ENCODE measurements around the gene ADAMTSL1.

The ADAMTSL1 gene

DNA sequence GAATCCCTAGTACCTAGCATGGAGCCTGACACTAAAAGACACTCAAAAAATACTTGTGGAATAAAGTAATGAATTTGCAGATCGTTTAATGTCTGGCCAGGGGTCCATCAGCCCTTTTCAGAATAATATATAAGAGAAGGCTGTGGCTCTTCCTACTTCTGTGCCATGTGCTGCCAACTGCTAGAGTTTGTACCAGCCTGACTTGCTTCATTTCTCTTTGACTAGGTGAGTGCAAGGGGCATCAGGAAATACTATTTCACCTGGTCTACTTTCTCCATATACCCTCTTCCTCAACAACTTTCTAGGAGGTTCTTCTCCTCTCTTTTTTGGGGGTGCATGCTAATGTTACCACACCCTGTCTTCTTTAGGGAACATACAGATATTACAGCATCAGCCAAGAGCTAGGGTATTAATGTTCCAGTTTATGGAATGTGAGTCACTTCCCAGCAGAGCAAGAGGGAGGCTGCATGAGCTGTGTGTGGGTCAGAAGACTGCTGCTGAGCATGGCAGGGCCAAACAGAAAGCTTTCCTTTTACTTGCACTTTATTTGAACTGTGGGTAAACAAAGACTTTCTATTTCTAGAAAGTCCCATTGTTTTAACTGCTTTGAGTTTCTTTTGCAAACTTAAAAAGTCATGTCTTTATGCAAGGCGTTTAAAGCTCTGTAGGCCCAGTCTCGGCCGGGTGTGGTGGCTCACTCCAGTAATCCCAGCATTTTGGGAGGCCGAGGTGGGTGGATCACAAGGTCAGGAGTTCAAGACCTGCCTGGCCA lies 158.9 kb downstream of the ADAMTSL1 start:
- Histone ChIP-seq H3K9ac (ENCODE audit: low read depth in 1 of 2, low read length in 2 of 2) (no peak overlapping the region), H3K27ac (ENCODE audit: low read depth, low read length) (no peak overlapping the region), H3K36me3 (ENCODE audit: control insufficient read depth in 1 of 2, insufficient read depth in 2 of 2, low read length in 2 of 2) (no peaks in the 10 kb centered on the region), H3K27me3 (ENCODE audit: control insufficient read depth in 1 of 2, insufficient read depth in 2 of 2, low read length in 2 of 2) (no peaks in the 10 kb centered on the region), H3K9me3 (ENCODE audit: control insufficient read depth in 1 of 2, low read length in 2 of 2) (no peaks in the 10 kb centered on the region), H3K4me3 (ENCODE audit: low read depth in 1 of 2, low read length in 2 of 2) (no peak overlapping the region), H3K4me1 (ENCODE audit: control insufficient read depth in 1 of 2, insufficient read depth in 2 of 2, low read length in 2 of 2) (no peaks in the 10 kb centered on the region)

DNA sequence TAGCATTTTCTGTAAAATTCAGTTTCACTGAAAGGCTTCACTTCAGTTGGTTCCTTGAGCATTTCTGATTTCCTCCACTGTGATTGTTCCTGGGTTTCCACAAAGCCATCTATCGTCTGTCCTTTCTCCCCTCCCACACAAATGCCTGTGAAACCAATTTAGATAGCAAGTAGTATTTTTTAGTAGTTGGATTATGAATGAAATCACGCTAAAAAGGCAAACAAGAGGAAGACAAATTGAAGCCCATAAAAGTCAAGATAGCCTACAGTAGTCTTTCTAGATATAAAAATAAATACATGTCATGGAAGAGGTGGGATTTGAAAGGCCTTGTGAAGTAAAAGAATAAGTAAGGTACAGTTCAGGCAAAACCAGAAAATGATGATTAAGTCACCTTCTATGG lies 162.8 kb downstream of the ADAMTSL1 start:
- H3K9me3 ChIP-seq (ENCODE audit: control insufficient read depth in 1 of 2, low read length in 2 of 2) = no peaks in the 10 kb centered on the region
- H3K9ac ChIP-seq (ENCODE audit: low read depth in 1 of 2, low read length in 2 of 2) = no peak overlapping the region
- H3K27me3 ChIP-seq (ENCODE audit: control insufficient read depth in 1 of 2, insufficient read depth in 2 of 2, low read length in 2 of 2) = no peaks in the 10 kb centered on the region
- no peak overlapping the region for H3K4me3 ChIP-seq (ENCODE audit: low read depth in 1 of 2, low read length in 2 of 2)
- no peaks in the 10 kb centered on the region for H3K36me3 ChIP-seq (ENCODE audit: control insufficient read depth in 1 of 2, insufficient read depth in 2 of 2, low read length in 2 of 2)
- no peaks in the 10 kb centered on the region for H3K4me1 ChIP-seq (ENCODE audit: control insufficient read depth in 1 of 2, insufficient read depth in 2 of 2, low read length in 2 of 2)
- no peak overlapping the region for H3K27ac ChIP-seq (ENCODE audit: low read depth, low read length)

DNA sequence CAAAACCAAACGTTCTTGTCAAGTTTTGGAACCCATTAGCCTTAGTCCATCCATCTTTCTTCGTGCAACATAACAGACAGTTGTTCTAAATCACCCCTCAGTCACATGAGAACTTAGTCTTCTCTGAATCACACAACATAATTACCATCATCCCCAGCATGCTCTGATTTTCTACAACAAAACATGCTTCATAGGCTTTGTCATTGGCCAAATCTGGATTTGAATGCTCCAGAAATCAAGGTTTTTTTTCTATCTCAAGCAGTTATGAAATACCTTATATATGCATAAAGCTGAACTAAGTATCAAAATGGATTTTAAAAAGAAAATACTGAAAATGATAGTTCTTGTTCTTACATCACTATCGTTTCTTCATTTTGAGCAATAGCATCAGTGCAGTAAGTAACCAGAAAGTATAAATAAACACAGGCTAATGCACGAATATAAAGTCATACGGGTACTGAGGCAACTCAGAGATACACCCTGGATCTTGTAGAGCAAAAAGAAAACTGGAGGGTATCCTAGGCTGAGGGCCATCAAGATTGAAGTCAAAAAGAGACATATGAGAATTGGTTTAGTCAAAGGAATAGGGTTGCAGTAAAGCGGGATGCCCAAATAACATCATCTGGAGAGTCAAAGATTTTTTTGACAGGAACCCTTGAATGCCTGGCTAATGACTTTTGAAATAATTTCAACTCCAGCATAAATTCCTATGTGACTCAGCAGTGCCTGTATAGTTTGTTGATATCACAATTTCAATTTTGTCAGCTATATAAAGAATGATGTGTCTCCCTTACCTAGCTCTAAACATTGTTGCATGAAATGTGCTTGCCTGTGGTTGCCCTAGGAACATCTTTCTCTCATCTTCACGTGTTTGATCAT lies 164.7 kb downstream of the ADAMTSL1 start:
- H3K27ac ChIP-seq (ENCODE audit: low read depth, low read length) = no peak overlapping the region
- no peaks in the 10 kb centered on the region for H3K4me1 ChIP-seq (ENCODE audit: control insufficient read depth in 1 of 2, insufficient read depth in 2 of 2, low read length in 2 of 2)
- no peaks in the 10 kb centered on the region for H3K36me3 ChIP-seq (ENCODE audit: control insufficient read depth in 1 of 2, insufficient read depth in 2 of 2, low read length in 2 of 2)
- no peak overlapping the region for H3K9ac ChIP-seq (ENCODE audit: low read depth in 1 of 2, low read length in 2 of 2)
- H3K4me3 ChIP-seq (ENCODE audit: low read depth in 1 of 2, low read length in 2 of 2) = no peak overlapping the region
- H3K9me3 ChIP-seq (ENCODE audit: control insufficient read depth in 1 of 2, low read length in 2 of 2) = no peaks in the 10 kb centered on the region
- H3K27me3 ChIP-seq (ENCODE audit: control insufficient read depth in 1 of 2, insufficient read depth in 2 of 2, low read length in 2 of 2) = no peaks in the 10 kb centered on the region

DNA sequence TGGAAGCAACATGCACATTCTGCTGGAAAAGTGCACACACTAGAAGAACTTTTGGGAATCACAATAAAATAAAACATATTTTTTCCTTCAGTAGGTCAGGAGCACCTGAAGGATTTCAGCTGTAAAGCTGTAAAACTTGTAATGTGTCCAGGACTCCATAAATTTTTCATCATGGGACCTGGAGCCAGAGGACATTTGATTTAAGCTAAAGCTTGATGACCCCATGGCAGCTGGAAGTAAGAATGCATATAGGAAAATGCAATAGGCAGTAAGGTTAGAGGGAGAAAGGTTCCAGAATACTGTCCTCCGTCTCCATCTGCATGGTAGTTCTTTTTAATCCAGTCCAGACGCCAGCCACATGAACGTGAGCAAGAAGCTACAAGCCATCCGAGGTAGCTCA lies 166.0 kb downstream of the ADAMTSL1 start:
- H3K9ac ChIP-seq (ENCODE audit: low read depth in 1 of 2, low read length in 2 of 2) = no peak overlapping the region
- H3K4me3 ChIP-seq (ENCODE audit: low read depth in 1 of 2, low read length in 2 of 2) = no peak overlapping the region
- no peaks in the 10 kb centered on the region for H3K4me1 ChIP-seq (ENCODE audit: control insufficient read depth in 1 of 2, insufficient read depth in 2 of 2, low read length in 2 of 2)
- no peak overlapping the region for H3K27ac ChIP-seq (ENCODE audit: low read depth, low read length)
- H3K36me3 ChIP-seq (ENCODE audit: control insufficient read depth in 1 of 2, insufficient read depth in 2 of 2, low read length in 2 of 2) = no peaks in the 10 kb centered on the region
- H3K27me3 ChIP-seq (ENCODE audit: control insufficient read depth in 1 of 2, insufficient read depth in 2 of 2, low read length in 2 of 2) = no peaks in the 10 kb centered on the region
- no peaks in the 10 kb centered on the region for H3K9me3 ChIP-seq (ENCODE audit: control insufficient read depth in 1 of 2, low read length in 2 of 2)

DNA sequence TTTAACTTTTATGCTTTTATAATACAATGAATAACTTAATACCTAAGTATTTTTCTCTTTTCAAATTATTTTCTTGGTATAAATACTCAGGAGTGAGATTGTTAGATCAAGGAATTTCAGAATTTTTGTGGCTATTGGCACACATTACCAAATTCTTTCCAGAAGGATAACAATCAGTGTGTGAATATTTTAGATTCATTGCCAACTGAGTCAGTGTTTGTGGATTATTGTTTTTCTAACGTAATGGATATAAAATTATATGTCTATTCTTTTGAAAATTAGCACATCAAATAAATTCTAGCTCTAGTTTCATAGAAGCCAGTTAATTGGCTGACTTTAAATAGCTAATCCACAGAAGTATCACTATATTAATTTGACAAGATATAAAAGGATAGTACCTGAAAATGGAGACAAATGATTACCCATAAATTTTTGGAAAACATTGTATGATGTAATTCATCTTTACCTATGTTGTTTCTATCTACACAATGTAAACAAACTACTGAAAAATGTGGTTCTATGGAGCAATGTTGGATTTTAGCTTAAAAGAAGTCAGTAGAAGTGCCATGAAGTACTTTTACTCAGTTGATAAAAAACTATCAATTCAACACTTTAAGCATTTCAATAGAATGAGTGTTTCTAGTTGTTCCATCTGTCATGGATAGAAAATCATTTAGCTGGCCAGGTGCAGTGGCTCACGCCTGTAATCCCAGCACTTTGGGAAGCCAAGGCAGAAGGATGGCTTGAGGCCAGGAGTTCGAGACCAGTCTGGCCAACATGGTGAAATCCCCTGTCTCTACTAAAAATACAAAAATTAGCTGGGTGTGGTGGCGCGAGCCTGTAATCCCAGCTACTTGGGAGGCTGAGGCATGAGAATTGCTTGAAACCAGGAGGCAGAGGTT lies 185.1 kb downstream of the ADAMTSL1 start:
- no peaks in the 10 kb centered on the region for H3K27me3 ChIP-seq (ENCODE audit: control insufficient read depth in 1 of 2, insufficient read depth in 2 of 2, low read length in 2 of 2)
- H3K4me1 ChIP-seq (ENCODE audit: control insufficient read depth in 1 of 2, insufficient read depth in 2 of 2, low read length in 2 of 2) = no peaks in the 10 kb centered on the region
- no peak overlapping the region for H3K4me3 ChIP-seq (ENCODE audit: low read depth in 1 of 2, low read length in 2 of 2)
- H3K9me3 ChIP-seq (ENCODE audit: control insufficient read depth in 1 of 2, low read length in 2 of 2) = no peaks in the 10 kb centered on the region
- no peaks in the 10 kb centered on the region for H3K36me3 ChIP-seq (ENCODE audit: control insufficient read depth in 1 of 2, insufficient read depth in 2 of 2, low read length in 2 of 2)
- no peak overlapping the region for H3K27ac ChIP-seq (ENCODE audit: low read depth, low read length)
- no peak overlapping the region for H3K9ac ChIP-seq (ENCODE audit: low read depth in 1 of 2, low read length in 2 of 2)

DNA sequence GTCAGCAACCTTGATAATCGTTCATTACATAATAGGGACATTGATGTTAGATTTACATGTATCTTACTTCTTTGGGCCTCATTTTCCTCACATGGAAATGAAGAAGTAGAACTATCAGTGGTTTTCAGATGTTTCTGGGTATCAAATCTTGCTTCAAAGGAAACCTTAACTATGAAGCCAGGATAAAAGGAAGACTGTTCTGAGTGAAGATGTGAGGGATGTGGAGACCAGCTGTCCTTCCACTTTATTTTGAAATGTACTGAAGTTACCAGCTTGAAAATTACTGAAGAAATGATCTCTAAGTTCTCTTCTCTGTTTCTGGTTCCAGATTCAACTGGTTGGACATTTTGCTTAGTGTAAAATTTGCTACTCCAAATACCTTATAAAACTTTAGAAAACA lies 186.0 kb downstream of the ADAMTSL1 start:
- H3K4me3 ChIP-seq (ENCODE audit: low read depth in 1 of 2, low read length in 2 of 2) = no peak overlapping the region
- H3K36me3 ChIP-seq (ENCODE audit: control insufficient read depth in 1 of 2, insufficient read depth in 2 of 2, low read length in 2 of 2) = no peaks in the 10 kb centered on the region
- H3K27ac ChIP-seq (ENCODE audit: low read depth, low read length) = no peak overlapping the region
- H3K27me3 ChIP-seq (ENCODE audit: control insufficient read depth in 1 of 2, insufficient read depth in 2 of 2, low read length in 2 of 2) = no peaks in the 10 kb centered on the region
- no peak overlapping the region for H3K9ac ChIP-seq (ENCODE audit: low read depth in 1 of 2, low read length in 2 of 2)
- no peaks in the 10 kb centered on the region for H3K4me1 ChIP-seq (ENCODE audit: control insufficient read depth in 1 of 2, insufficient read depth in 2 of 2, low read length in 2 of 2)
- no peaks in the 10 kb centered on the region for H3K9me3 ChIP-seq (ENCODE audit: control insufficient read depth in 1 of 2, low read length in 2 of 2)

DNA sequence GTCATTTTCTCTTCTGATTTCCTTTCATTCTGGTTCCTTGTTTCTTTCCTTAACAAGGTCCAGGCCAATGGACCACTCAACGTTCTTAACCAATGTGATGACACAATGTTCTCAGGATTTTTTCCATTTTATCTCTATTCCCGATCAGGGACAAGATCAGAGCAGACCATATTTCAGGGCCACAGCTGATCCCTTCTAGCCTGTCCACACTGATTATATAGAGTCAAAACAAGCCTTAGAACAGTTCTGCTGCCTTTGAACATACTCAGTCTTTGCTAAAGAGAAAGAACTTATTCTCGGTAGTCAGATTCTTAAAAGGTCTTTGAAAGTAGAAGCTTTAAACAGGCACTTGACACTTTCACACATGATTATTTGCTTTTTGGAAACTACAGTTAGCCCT lies 188.4 kb downstream of the ADAMTSL1 start:
- no peak overlapping the region for H3K9ac ChIP-seq (ENCODE audit: low read depth in 1 of 2, low read length in 2 of 2)
- no peak overlapping the region for H3K4me3 ChIP-seq (ENCODE audit: low read depth in 1 of 2, low read length in 2 of 2)

DNA sequence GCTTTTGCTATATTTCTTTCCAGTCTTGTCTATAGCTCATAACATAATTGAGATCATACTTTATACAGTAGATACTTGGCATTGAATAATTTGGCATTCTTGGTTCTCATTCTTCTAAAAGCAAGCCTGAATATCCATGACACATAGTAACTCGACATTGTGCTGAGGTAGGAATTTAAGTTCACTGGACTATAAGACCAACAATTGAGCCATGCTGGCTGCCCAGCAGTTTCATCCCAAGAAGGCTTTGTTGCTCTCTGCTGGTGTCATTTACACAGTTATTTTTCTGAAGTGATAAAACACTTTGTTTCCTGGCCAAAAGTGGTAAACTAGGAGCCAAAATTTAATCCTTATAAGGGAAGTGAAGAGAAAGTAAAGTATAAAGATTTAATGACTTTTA lies 192.0 kb downstream of the ADAMTSL1 start:
- H3K27ac ChIP-seq (ENCODE audit: low read depth, low read length) = no peak overlapping the region
- no peak overlapping the region for H3K9ac ChIP-seq (ENCODE audit: low read depth in 1 of 2, low read length in 2 of 2)
- H3K27me3 ChIP-seq (ENCODE audit: control insufficient read depth in 1 of 2, insufficient read depth in 2 of 2, low read length in 2 of 2) = no peaks in the 10 kb centered on the region
- no peaks in the 10 kb centered on the region for H3K9me3 ChIP-seq (ENCODE audit: control insufficient read depth in 1 of 2, low read length in 2 of 2)
- H3K4me3 ChIP-seq (ENCODE audit: low read depth in 1 of 2, low read length in 2 of 2) = no peak overlapping the region
- H3K4me1 ChIP-seq (ENCODE audit: control insufficient read depth in 1 of 2, insufficient read depth in 2 of 2, low read length in 2 of 2) = no peaks in the 10 kb centered on the region
- no peaks in the 10 kb centered on the region for H3K36me3 ChIP-seq (ENCODE audit: control insufficient read depth in 1 of 2, insufficient read depth in 2 of 2, low read length in 2 of 2)

More for the DNA sequence above, 188.4 kb downstream of the ADAMTSL1 start:
- Histone ChIP-seq H3K27me3 (ENCODE audit: control insufficient read depth in 1 of 2, insufficient read depth in 2 of 2, low read length in 2 of 2) (no peaks in the 10 kb centered on the region), H3K4me1 (ENCODE audit: control insufficient read depth in 1 of 2, insufficient read depth in 2 of 2, low read length in 2 of 2) (no peaks in the 10 kb centered on the region), H3K9me3 (ENCODE audit: control insufficient read depth in 1 of 2, low read length in 2 of 2) (no peaks in the 10 kb centered on the region), H3K36me3 (ENCODE audit: control insufficient read depth in 1 of 2, insufficient read depth in 2 of 2, low read length in 2 of 2) (no peaks in the 10 kb centered on the region), H3K27ac (ENCODE audit: low read depth, low read length) (no peak overlapping the region)

DNA sequence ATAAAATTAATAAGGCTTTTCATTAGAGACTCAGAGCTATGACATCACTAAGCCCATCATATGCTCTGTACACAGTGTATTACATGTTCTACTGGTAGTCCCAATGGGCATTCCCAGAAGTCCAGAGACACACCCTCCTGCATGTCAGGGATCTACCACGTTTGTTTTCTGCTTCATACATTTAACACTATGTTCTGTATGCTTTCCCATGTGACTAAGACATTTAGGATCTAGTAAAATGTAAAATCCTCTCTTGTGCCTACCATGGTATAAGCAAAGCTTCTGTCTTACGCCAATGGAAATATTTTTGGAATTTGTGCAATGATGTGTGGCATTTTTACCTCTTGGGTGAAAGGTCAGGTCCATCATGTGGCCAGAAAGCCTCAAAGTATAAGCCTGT lies 192.4 kb downstream of the ADAMTSL1 start:
- Histone ChIP-seq H3K36me3 (ENCODE audit: control insufficient read depth in 1 of 2, insufficient read depth in 2 of 2, low read length in 2 of 2) (no peaks in the 10 kb centered on the region), H3K4me3 (ENCODE audit: low read depth in 1 of 2, low read length in 2 of 2) (no peak overlapping the region), H3K9ac (ENCODE audit: low read depth in 1 of 2, low read length in 2 of 2) (no peak overlapping the region), H3K4me1 (ENCODE audit: control insufficient read depth in 1 of 2, insufficient read depth in 2 of 2, low read length in 2 of 2) (no peaks in the 10 kb centered on the region), H3K9me3 (ENCODE audit: control insufficient read depth in 1 of 2, low read length in 2 of 2) (no peaks in the 10 kb centered on the region), H3K27me3 (ENCODE audit: control insufficient read depth in 1 of 2, insufficient read depth in 2 of 2, low read length in 2 of 2) (no peaks in the 10 kb centered on the region), H3K27ac (ENCODE audit: low read depth, low read length) (no peak overlapping the region)

All from duodenal mucosa (tissue), 2 donors.